Measurements from ENCODE around the gene POLR1A.

DNA sequence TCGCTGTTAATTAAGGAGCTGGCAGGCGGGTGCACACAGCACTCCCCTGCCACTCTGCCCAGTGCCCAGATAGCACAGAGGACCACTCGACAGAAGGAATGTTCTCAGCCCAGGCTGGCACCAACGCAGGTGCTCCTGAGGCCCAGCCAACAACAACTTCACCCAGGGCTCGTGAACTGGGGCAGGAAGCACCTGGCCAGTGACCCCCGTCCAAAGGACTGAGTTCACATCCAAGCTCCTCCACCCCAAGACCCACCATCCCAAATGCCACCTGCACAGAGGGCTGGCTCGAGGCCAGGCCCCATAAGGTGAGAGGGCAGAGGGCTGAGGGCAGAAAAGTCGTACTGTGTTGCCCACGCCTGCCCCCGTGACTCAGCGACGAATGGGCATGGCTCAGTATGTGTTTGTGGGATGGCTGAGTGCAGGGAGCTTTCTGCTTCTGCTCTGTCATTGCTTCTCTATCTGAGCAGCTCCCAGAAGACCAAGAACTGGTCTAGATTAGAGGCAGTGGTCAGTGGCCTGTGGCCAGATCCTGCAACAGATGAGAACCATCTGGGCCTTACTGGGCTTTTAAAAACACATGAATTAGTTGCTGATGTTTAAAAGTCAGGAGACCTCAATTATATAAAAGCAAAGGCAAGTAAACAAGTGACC lies 68.4 kb downstream of the POLR1A start:
- TF ChIP-seq, protein P1, sequence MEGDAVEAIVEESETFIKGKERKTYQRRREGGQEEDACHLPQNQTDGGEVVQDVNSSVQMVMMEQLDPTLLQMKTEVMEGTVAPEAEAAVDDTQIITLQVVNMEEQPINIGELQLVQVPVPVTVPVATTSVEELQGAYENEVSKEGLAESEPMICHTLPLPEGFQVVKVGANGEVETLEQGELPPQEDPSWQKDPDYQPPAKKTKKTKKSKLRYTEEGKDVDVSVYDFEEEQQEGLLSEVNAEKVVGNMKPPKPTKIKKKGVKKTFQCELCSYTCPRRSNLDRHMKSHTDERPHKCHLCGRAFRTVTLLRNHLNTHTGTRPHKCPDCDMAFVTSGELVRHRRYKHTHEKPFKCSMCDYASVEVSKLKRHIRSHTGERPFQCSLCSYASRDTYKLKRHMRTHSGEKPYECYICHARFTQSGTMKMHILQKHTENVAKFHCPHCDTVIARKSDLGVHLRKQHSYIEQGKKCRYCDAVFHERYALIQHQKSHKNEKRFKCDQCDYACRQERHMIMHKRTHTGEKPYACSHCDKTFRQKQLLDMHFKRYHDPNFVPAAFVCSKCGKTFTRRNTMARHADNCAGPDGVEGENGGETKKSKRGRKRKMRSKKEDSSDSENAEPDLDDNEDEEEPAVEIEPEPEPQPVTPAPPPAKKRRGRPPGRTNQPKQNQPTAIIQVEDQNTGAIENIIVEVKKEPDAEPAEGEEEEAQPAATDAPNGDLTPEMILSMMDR (conservative IDR thresholded peaks at IDR 0.05 in 1 of 2, IDR thresholded peaks at IDR 0.05 in 1 of 2; ENCODE audit: extremely low read depth in 1 of 2, insufficient read depth in 1 of 2, low read depth in 1 of 2, low read length in 2 of 2) = no peak
- no peak for TF ChIP-seq EZH2 (IDR thresholded peaks at IDR 0.05; ENCODE audit: borderline replicate concordance, low read length)

Data from mammary epithelial cell (primary cell).